Keratinocyte (primary cell): Measurements from ENCODE around the gene SUFU. TPM values are rescaled to one million over a fixed set of nuclear protein-coding genes. Genes with fewer than 3 reads are reported as not detected.
A peak's percentile ranks its signal among the peaks of the same experiment; 100 is the strongest.

Experiments used
- DNase-seq: peaks from one replicate; pipeline ENCODE4 v3.0.0-alpha.2; 2011; ENCODE audit warnings: low read depth, missing footprints, low spot score
- FAIRE-seq: peaks from 2 replicates; lab custom pipeline; 2011; peaks lifted over from hg19 to GRCh38; lab: Jason Lieb, UNC
- H2AFZ ChIP-seq: 2 replicates; pipeline ENCODE4 v1.6.0; 2012; ENCODE audit warnings: low read length, control low read depth, inconsistent platforms; ENCODE audit not compliant: control insufficient read depth
- H3K27ac ChIP-seq: 2 replicates; pipeline ENCODE4 v1.5.1; 2011; ENCODE audit warnings: low read length; ENCODE audit not compliant: control insufficient read depth, insufficient read depth
- H3K27me3 ChIP-seq: 3 replicates; pipeline ENCODE4 v1.6.0; 2011; ENCODE audit warnings: low read length; ENCODE audit not compliant: control insufficient read depth, insufficient read depth; ENCODE audit errors: extremely low read depth
- H3K36me3 ChIP-seq, 2 experiments: 2 replicates in 1 of 2; 3 replicates in 1 of 2; pipeline ENCODE4 v1.5.1; 2011; ENCODE audit warnings: low read length in 2 of 2, mild to moderate bottlenecking in 1 of 2; ENCODE audit not compliant: control insufficient read depth in 2 of 2, insufficient read depth in 2 of 2; ENCODE audit errors: extremely low read depth in 1 of 2
- H3K4me1 ChIP-seq: 3 replicates; pipeline ENCODE4 v1.5.1; 2011; ENCODE audit warnings: low read length; ENCODE audit not compliant: control insufficient read depth, insufficient read depth; ENCODE audit errors: extremely low read depth
- H3K4me2 ChIP-seq: 3 replicates; pipeline ENCODE4 v1.6.0; 2011; ENCODE audit warnings: low read depth, low read length; ENCODE audit not compliant: control insufficient read depth, insufficient read depth; ENCODE audit errors: extremely low read depth
- H3K4me3 ChIP-seq, 3 experiments: fragments of 200-600 bp in 1 of 3; sonication (generic) in 1 of 3; 2 replicates in 2 of 3; 3 replicates in 1 of 3; pipeline ENCODE4 v1.5.1; 2011 to 2016; ENCODE audit warnings: low read length in 3 of 3, mild to moderate bottlenecking in 3 of 3, control low read depth in 2 of 3, inconsistent platforms in 1 of 3, low read depth in 1 of 3, mixed read lengths in 1 of 3, mixed run types in 1 of 3, moderate library complexity in 1 of 3; ENCODE audit not compliant: control insufficient read depth in 2 of 3, insufficient read depth in 2 of 3; ENCODE audit errors: extremely low read depth in 1 of 3
- H3K79me2 ChIP-seq: 2 replicates; pipeline ENCODE4 v1.6.0; 2012; ENCODE audit warnings: low read length; ENCODE audit not compliant: control insufficient read depth, insufficient read depth
- H3K9ac ChIP-seq: 3 replicates; pipeline ENCODE4 v1.6.0; 2011; ENCODE audit warnings: low read length; ENCODE audit not compliant: control insufficient read depth, insufficient read depth; ENCODE audit errors: extremely low read depth
- H3K9me1 ChIP-seq: 3 replicates; pipeline ENCODE4 v1.6.0; 2011; ENCODE audit warnings: low read length; ENCODE audit not compliant: control insufficient read depth, insufficient read depth; ENCODE audit errors: extremely low read depth
- H3K9me3 ChIP-seq: 2 replicates; pipeline ENCODE4 v1.5.1; 2012; ENCODE audit warnings: low read depth, low read length; ENCODE audit not compliant: control insufficient read depth
- H4K20me1 ChIP-seq: 3 replicates; pipeline ENCODE4 v1.6.0; 2011; ENCODE audit warnings: low read length; ENCODE audit not compliant: control insufficient read depth, insufficient read depth; ENCODE audit errors: extremely low read depth
- EZH2 ChIP-seq: IDR thresholded peaks from one replicate; pipeline ENCODE4 v1.6.1; 2012; ENCODE audit warnings: inconsistent platforms, mild to moderate bottlenecking, low read length, moderate library complexity
- dilution Hi-C: fragments of 300-500 bp; cut with MboI; formaldehyde crosslinking; loops from one replicate; pipeline ENCODE4 v1.7.0; 2020; ENCODE audit warnings: low sequenced_read_pairs; ENCODE audit not compliant: extremely low pct_ligation_motif_present
- polyA plus RNA-seq, 5 experiments: library from polyadenylated mRNA; depleted of rRNA in 3 of 5; stranded (reverse) in 3 of 5; stranded (forward) in 1 of 5; unstranded in 1 of 5; fragments of >200 nt; gene quantifications; 1 replicate in 1 of 5; 2 replicates in 3 of 5; 3 replicates in 1 of 5; pipeline versions ENCODE4 v1.2.1 to v1.2.3, GENCODE V29; 2011 to 2012; ENCODE audit warnings: missing spikeins in 2 of 5, low read depth in 1 of 5, low replicate concordance in 1 of 5
- TF ChIP-seq, protein P1 (sequence below), 3 experiments: IDR thresholded peaks in 1 of 3; conservative IDR thresholded peaks in 1 of 3; optimal IDR thresholded peaks in 1 of 3; 2 replicates in 2 of 3; 3 replicates in 1 of 3; pipeline versions ENCODE3 to v1.5.1; 2011; ENCODE audit warnings: low read length in 3 of 3, mild to moderate bottlenecking in 3 of 3, moderate library complexity in 2 of 3, control low read depth in 1 of 3, inconsistent platforms in 1 of 3; ENCODE audit not compliant: insufficient read depth in 2 of 3; ENCODE audit errors: extremely low read depth in 1 of 3

SUFU gene
- polyA plus RNA-seq, 1 donor (not counting 4 experiments of a cell fraction or from before 2014, with no cell fraction given) = 3.7 TPM

DNA sequence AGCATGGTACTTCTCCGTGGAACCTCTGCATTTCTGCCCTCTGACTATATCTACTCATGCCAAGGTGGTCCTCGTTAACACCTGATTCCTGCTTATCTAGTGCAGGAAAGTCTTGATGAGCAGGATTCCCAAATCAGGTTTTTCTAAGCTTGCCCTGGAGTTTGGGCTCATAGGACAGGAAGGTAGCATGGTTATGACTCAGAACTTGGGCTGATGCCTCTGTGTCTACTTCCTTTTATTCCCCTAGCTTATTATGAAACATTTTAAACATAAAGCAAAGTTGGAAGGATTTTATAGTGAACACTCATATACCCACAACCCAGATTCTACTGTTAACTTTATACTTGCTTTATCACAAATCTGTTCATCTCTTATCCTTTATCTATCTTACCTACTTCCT lies 5.6 kb downstream of the SUFU start:
- H3K4me2 ChIP-seq = no peak overlapping the region
- peaks cover 11% of the 10 kb centered on the region for H3K4me1 ChIP-seq
- no peaks in the 10 kb centered on the region for H3K9me3 ChIP-seq
- H3K4me3 ChIP-seq = no peak overlapping the region
- TF ChIP-seq, protein P1, sequence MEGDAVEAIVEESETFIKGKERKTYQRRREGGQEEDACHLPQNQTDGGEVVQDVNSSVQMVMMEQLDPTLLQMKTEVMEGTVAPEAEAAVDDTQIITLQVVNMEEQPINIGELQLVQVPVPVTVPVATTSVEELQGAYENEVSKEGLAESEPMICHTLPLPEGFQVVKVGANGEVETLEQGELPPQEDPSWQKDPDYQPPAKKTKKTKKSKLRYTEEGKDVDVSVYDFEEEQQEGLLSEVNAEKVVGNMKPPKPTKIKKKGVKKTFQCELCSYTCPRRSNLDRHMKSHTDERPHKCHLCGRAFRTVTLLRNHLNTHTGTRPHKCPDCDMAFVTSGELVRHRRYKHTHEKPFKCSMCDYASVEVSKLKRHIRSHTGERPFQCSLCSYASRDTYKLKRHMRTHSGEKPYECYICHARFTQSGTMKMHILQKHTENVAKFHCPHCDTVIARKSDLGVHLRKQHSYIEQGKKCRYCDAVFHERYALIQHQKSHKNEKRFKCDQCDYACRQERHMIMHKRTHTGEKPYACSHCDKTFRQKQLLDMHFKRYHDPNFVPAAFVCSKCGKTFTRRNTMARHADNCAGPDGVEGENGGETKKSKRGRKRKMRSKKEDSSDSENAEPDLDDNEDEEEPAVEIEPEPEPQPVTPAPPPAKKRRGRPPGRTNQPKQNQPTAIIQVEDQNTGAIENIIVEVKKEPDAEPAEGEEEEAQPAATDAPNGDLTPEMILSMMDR (optimal IDR thresholded peaks at IDR 0.05 in 1 of 3, IDR thresholded peaks at IDR 0.05 in 1 of 3, conservative IDR thresholded peaks at IDR 0.05 in 1 of 3; ENCODE audit: extremely low read depth in 1 of 3, insufficient read depth in 2 of 3, low read length in 3 of 3) = no peak
- no peak for TF ChIP-seq EZH2
- H3K9me1 ChIP-seq = peaks cover 4% of the 10 kb centered on the region
- H4K20me1 ChIP-seq = no peaks in the 10 kb centered on the region
- peak; percentile 79 for FAIRE-seq
- peaks cover under 1 to 9% of the 10 kb centered on the region in 2 experiments for H3K36me3 ChIP-seq
- no peak for DNase-seq
- H3K27me3 ChIP-seq = no peaks in the 10 kb centered on the region
- dilution Hi-C loops = loop anchor here (10.0 kb wide), 1 partner anchor 65 kb away; no protein-coding TSS in a partner anchor
- H3K27ac ChIP-seq = no peak overlapping the region
- peaks cover 24% of the 10 kb centered on the region for H3K79me2 ChIP-seq
- H3K9ac ChIP-seq = no peak overlapping the region
- H2AFZ ChIP-seq = no peak overlapping the region

DNA sequence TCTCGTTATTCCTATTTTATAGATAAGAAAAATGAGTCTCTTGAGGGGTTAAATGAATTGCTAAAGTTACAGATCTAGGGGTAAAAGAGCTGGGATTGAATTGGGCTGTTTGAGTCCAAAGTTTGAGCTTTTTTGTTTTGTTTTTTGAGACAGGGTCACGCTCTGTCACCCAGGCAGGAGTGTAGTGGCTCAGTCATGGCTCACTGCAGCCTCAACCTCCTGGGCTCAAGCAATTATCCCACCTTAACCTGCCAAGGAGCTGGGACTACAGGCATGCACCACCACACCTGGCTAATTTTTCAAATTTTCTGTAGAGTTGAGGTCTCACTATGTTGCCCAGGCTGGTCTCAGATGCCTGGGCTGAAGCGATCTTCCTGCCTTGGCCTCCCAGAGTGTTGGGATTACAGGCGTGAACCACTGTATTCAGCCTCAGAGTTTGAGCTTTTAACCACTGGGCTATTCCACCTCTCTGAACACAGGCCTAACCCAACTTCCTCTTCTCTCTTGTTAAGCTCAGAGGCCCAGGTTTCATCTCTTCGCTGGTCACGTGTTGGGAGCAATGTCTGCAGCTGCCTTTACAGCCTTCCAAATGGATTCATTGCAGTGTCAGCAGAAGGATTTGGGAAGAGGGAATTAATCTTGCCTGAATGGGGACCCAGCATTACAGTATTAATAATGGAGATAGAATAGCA lies 8.0 kb downstream of the SUFU start:
- dilution Hi-C loops = no loop called here
- Histone ChIP-seq H2AFZ (no peak overlapping the region), H3K4me2 (no peak overlapping the region), H3K9me3 (no peaks in the 10 kb centered on the region), H3K79me2 (peaks cover 9% of the 10 kb centered on the region), H3K4me3 (no peak overlapping the region), H3K27ac (no peak overlapping the region), H3K9ac (no peak overlapping the region), H3K27me3 (no peaks in the 10 kb centered on the region), H4K20me1 (no peaks in the 10 kb centered on the region), H3K4me1 (peaks cover 6% of the 10 kb centered on the region), H3K36me3 (peaks cover 5 to 9% of the 10 kb centered on the region in 2 experiments), H3K9me1 (peaks cover 4% of the 10 kb centered on the region)
- FAIRE-seq (no peak), DNase-seq (no peak)
- TF ChIP-seq, protein P1 (optimal IDR thresholded peaks at IDR 0.05 in 1 of 3, IDR thresholded peaks at IDR 0.05 in 1 of 3, conservative IDR thresholded peaks at IDR 0.05 in 1 of 3; ENCODE audit: extremely low read depth in 1 of 3, insufficient read depth in 2 of 3, low read length in 3 of 3) = no peak
- no peak for TF ChIP-seq EZH2
